Activated CD4-positive, CD25-positive, alpha-beta regulatory T cell (primary cell): ENCODE data around the gene DPYSL4.

Experiments
- DNase-seq, 4 experiments: peaks; one replicate each; lab custom pipeline; 2025; lab: John Stamatoyannopoulos, UW

DPYSL4 gene

GRCh38 chr10:132227851-132228390 is 41.2 kb downstream of the DPYSL4 start:
- DNase-seq: no peak

- no peak for DNase-seq
Observed at GRCh38 chr10:132228616-132229015, 41.9 kb downstream of the DPYSL4 start.

DNA sequence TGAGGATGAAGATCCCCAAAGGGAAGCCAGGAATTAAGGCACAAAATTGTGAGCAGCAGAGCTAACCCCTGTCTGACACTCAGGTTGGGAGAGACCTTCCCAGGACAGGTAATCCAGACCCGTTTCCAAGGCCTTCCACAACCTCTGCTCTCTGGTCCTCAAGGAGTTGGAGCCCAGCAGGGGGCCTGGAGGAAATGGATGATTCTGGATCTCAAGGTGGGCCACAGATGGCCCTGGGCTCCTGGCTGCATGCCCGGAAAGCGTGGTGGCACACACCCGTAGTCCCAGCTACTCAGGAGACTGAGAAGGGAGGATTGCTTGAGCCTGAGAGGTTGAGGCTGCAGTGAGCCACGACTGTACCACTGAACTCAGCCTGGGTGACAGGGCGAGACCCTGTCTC is 42.3 kb downstream of the DPYSL4 start:
- DNase-seq: no peak

DNA sequence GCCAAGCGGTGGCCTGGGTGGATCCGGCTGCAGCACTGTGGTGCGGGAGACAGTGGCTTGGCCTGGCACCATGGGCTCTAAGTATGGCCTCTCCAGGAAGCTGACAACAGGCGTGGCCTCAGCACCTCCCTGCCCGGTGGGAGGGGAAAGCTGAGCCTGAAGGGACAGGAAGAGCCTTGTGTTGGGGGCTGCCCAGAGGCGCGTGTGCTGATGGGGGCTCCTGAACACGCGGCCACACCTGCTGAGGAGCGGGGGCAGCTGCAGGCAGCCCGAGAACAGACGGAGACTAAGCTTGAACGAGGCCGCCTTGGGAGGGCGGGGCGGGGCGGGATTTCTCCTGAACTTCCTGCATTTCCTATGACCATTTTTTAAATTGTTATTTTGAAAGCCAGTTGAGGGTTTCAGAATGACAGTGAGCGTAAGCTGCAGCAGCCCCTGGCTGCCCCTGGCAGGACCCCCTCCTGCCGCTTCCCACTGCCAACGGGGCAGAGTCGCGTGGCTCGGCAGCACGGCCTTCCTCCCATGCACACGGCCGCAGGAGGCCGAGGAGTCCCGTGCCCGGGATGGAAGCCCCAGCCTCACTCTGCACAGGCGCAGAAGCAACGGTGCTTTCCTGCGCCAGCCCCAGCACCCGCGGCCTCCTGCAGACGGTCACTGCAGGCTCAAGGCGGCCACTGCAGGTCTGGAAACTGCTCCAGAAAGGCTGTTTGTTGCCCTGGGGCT is 43.2 kb downstream of the DPYSL4 start:
- DNase-seq: peak in 1 of 4 experiments; percentile 27

DNA sequence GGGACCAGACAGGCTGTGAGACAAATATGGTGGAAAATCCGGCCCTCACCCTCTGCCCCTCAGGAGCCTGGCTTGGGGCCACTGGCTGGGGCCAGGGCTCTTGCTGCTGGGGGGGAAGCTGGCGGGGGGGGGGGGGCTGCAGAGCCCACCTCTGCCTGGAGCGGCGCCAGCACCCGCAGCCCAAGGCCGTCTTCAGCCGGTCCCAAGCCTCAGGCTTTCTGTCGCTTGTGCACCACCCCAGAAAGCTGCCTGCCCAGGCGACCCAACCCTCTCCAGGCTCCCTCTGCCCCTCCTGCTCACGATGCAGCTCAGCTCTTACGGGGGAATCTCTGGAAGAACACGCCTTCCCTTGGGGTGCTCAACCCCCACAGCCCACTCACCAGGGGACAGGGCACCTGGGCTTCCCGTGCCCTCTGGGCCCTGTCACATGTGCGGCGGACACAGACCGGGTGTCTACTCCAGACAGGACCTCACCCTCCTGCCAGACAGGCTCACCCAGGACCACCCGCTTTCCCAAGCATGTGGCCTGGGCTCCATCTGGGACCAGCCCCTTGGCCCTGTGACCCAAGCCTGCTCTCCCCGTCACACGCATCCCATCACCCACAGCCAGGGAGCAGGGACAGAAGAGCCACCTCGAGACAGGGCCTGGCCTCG is 43.9 kb downstream of the DPYSL4 start:
- no peak for DNase-seq

GRCh38 chr10:132231656-132232022 is 44.9 kb downstream of the DPYSL4 start:
- no peak for DNase-seq

- no peak for DNase-seq
Observed at GRCh38 chr10:132232023-132232951, 45.5 kb downstream of the DPYSL4 start.

DNA sequence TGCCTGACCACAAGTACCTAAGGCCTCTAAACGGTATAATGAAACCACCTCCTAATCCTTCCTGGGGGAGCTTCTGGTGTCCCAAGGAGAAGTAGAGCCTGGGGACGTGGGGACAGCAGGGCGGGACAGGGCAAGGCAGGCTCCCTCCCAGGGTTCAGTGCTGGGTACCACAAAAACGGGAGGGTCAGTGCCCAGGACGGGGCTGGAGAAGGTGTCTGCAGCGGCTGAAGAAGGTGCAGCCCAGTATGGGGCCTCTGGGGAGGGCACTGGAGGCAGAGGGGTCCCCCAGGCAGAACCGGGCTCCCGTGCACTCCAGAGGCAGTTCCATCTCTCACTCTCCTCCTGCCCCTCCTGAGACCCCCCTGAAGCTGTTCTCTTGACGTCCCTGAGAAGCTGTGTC is 46.2 kb downstream of the DPYSL4 start:
- no peak for DNase-seq

DNA sequence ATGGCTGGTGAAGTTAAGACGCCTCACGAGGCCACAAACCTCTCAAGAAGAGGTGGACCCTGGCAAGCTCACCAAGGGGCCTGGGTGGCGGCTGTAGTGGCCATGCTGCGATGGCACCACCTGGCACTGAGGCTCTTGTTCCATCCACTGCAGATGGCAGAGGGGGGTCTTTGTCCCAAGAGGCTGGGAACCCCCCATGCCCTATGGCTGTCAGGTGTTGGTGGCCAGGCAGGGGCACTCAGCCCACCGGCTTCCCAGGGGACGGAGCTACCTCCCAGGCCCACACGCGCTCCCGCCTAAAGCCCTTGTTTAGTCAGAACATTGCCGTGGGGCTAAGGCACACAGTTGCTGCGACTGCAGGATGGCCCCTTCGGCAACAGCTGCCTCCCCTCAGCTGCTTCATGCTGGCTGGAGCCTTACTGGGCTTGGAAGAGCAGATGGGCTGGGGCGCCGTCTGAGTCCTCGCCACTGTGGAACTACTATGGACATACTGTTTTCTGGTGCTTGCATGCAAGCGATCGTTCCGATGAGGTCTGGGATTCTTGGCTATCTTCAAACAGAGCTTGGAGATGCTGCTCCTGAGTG is 46.8 kb downstream of the DPYSL4 start:
- DNase-seq: no peak

DNA sequence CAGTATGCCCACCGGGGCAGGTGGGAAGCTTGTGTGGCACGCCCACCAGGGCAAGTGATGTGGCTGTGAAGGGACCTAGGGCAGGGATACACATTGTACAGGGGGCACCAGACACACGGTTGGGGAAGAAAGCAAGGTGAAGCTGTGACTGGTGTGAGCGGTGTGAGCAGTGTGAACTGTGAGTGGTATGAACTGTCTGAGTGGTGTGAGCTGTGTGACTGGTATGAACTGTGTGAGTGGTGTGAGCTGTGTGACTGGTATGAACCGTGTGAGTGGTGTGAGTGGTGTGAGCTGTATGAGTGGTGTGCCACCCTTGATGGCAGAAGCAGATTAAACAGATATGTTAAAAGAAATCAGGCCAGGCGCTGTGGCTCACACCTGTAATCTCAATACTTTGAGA is 48.1 kb downstream of the DPYSL4 start:
- DNase-seq: no peak

GRCh38 chr10:132236161-132236560 is 49.4 kb downstream of the DPYSL4 start:
- no peak for DNase-seq

DNA sequence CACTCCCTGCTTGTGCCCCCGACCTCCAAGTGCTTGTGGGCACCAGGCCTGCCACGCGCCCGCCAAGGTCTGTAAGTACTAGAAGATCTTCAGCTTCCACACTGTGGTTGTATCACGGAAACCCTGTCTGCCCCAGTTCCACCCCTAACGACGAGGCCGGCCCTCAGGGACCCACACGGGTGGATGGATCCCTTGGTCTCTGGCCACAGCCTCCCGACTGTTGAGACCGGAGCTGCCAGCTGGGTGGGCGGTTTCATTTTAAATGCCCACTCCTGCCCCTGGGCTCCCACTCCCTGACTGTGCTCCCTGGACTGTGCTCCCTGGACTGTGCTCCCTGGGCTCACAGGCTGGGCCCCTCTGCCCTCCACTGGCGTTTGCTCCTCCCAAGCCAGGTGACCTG is 50.1 kb downstream of the DPYSL4 start:
- no peak for DNase-seq

DNA sequence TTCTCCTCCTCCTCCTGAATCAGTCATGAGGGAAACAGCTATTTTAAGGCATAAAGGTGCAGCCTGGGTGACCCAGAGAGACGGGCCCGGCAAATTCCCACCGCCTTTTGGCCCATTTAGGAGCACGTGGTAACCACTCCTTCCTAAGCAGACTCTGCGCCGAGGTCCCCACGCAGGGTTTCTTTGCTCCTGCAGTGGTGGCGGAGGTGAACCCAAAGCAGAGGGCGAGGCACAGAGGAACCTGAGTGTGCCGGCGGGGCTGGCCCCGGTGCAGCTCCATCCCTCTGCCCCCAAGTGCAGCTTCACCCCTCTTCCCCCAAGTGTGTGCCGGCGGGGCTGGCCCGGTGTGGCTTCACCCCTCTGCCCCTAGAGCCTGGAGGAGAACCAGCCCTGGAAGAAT is 50.6 kb downstream of the DPYSL4 start:
- DNase-seq: no peak

DNA sequence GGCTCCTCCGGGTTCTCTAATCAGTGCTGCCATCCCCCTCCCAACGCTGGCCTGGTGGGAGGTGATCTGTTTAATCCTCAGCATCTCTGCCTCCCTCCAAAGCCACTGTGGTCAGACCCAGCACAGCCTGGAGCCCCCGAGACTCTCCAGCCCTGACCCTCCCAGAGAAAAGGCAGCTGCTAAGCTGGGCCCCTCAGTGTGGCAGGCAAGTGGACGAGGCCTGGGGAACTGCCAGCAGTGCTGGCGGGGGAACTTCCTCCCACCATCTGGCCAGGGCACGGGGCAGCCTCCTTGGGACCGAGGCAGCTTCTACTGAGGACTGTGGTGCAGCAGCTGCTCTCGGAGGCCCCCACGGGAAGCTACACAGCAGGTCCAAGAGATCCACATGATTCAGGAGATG is 51.1 kb downstream of the DPYSL4 start:
- no peak for DNase-seq

DNA sequence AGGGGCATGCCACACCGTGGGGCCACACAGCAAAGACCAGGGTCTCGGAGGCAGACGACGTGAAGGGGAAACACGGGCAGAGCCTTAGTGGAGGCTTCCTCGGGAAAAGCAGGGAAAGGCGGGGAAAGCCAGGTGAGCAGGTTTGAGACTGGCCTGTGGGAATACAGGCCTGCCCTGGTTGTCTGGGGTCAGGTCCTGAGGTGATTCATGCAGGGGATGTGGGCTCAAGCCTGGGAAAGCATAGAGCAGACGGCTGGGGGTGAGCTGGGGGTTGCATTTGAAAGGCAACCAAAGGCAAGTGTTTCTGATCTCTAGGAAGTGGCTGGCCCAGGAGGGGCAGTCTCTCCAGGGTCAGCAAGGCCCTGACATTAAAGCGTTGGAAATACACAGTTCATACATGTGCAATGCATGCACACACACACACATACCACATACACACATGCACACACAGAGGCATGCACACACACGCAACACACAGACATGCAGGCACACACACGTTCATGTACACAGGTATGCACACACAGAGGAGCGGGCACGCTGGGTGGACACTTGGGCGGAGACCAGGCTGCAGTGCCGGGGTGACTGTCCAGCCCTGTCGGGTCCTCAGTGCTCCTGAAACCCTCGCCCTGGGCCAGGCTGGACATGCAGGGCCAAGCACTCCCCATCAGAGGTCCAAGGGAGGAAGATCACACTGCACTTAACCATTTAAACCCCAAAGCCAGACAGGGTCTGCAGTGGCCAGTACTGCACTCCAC is 51.8 kb downstream of the DPYSL4 start:
- no peak for DNase-seq

GRCh38 chr10:132239126-132240031 is 52.6 kb downstream of the DPYSL4 start:
- no peak for DNase-seq

GRCh38 chr10:132240156-132240555 is 53.4 kb downstream of the DPYSL4 start:
- no peak for DNase-seq

DNA sequence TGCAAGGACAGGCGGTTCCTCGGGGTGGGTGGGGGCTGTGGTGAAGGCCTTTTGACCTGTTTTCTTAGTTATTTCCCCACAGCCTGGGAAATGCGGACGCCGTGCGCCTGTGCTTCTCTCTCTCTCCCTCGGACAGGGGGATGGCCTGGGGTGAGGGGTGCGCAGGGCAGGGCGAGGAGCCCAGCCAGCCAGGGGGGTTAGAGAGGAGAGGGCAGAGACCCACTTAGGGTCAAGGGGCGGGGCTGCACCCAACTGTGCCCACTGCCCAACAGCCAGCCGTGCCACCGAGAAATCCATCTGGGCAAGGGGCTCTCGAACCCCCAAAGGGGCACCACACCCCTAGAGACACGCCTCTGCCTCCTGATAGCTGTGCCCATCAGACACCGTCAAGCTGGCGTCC is 53.8 kb downstream of the DPYSL4 start:
- DNase-seq: no peak

GRCh38 chr10:132241086-132241485 is 54.3 kb downstream of the DPYSL4 start:
- no peak for DNase-seq

GRCh38 chr10:132241496-132241895 is 54.7 kb downstream of the DPYSL4 start:
- DNase-seq: no peak
